Natural killer cell treated with Interleukin-12 subunit alpha and Interleukin-12 subunit beta and Interleukin-15 and Interleukin-18, amount 100 ng/mL, for 72 hours (primary cell): Measurements from ENCODE around the gene KIRREL3. TPM values are rescaled to one million over a fixed set of nuclear protein-coding genes. Genes with fewer than 3 reads are reported as not detected.
A peak's percentile ranks its signal among the peaks of the same experiment; 100 is the strongest.

Experiments used
- ATAC-seq, 2 donors: fragments of 150-1000 bp; cut with Tn5 transposase in 1 of 2; sonication (Bioruptor Pico), chemical (Tn5 transposase) in 1 of 2; 2 replicates each; pipeline ENCODE4 v1.10.0; 2021
- DNase-seq: peaks from one replicate; pipeline ENCODE4 v3.0.0; 2022; ENCODE audit warnings: low spot score
- H3K27ac Mint-ChIP-seq, 2 donors: 1 replicate in 1 of 2; 2 replicates in 1 of 2; pipeline ENCODE4 v1.8.0; 2022; ENCODE audit warnings: mixed read lengths in 2 of 2, mild to moderate bottlenecking in 1 of 2, moderate library complexity in 1 of 2
- H3K27me3 Mint-ChIP-seq, 2 donors: 1 replicate in 1 of 2; 2 replicates in 1 of 2; pipeline ENCODE4 v1.8.0; 2022; ENCODE audit warnings: mixed read lengths in 2 of 2
- H3K36me3 Mint-ChIP-seq: one replicate; pipeline ENCODE4 v1.8.0; 2022; ENCODE audit warnings: mixed read lengths
- H3K4me1 Mint-ChIP-seq, 2 donors: 1 replicate in 1 of 2; 2 replicates in 1 of 2; pipeline ENCODE4 v1.8.0; 2022; ENCODE audit warnings: low read depth in 2 of 2, mixed read lengths in 2 of 2, mild to moderate bottlenecking in 1 of 2
- H3K4me3 Mint-ChIP-seq: one replicate; pipeline ENCODE4 v1.8.0; 2022; ENCODE audit warnings: mixed read lengths
- H3K9me3 Mint-ChIP-seq: 2 replicates; pipeline ENCODE4 v1.8.0; 2022; ENCODE audit warnings: mixed read lengths
- total RNA-seq, 2 donors: library from RNA; stranded (reverse); gene quantifications; one replicate each; pipeline ENCODE4 v1.2.3, GENCODE V29; 2022

Gene KIRREL3
- total RNA-seq, 2 donors from 2014 or later: not detected

DNA sequence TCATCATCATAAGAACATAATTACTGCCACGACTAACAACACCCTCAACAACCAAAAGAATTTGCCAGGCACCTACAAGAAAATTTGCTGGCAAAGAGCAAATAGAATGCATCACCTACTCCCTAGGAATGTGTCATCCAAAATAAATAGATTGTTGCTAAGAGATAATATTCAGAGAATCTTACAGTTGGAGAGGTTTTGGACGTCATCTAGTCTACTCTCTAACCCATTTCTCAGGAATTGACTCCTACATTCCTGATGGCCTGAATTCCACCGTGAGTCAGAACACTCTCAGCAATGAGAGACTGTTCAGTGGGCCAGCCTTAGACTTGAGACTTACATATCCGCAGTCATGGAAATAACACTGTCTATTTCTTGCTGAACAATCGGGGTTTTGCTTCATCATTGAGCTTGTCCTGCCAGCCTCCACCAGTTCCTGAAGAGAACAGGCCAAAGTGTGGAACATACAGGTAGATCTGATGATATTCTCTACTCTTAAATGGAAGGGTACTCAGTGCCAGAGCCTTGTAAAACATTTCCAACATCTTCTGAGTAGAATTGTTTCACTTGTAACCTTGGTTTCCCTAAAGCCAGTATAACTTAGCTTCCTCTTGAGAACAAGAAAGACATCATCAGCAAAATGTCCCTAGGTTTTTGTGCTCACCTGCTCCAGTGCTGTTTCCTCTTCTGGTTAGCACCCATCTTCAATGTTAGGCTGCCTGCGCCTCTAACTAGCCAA, 8.3 kb downstream of the KIRREL3 start:
- Mint-ChIP-seq H3K9me3 (no peaks in the 10 kb centered on the region), H3K27ac (no peak overlapping the region)
- no peak for ATAC-seq

DNA sequence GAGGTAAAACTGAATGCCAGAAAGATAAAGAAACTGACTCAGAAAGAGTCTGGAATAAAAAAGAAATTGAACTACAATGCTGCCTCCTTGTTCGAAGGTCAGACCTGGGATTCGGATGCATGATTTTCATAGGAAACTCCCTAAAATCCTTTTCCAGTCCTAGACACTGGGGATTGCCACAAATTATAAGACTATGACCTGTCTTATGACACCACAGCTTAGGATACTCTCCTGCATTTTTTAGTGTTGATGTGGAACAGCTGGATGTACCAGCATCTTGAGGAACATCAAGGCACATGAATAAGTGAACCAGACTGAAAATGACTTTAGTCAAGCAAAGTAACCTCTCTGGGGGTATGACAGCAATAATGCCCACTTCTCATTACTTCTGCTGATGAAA, 9.0 kb downstream of the KIRREL3 start:
- DNase-seq: no peak
- Mint-ChIP-seq H3K4me1 (peaks cover 0 to 2% of the 10 kb centered on the region in 2 donors), H3K9me3 (no peaks in the 10 kb centered on the region), H3K27ac (no peak overlapping the region), H3K4me3 (no peak overlapping the region), H3K36me3 (no peaks in the 10 kb centered on the region), H3K27me3 (peaks cover 31 to 47% of the 10 kb centered on the region in 2 donors)
- no peak for ATAC-seq

More for the DNA sequence above, 8.3 kb downstream of the KIRREL3 start:
- H3K4me1 Mint-ChIP-seq: peaks cover 0 to 2% of the 10 kb centered on the region in 2 donors
- no peak overlapping the region for H3K4me3 Mint-ChIP-seq
- peaks cover 32 to 53% of the 10 kb centered on the region in 2 donors for H3K27me3 Mint-ChIP-seq
- DNase-seq: no peak
- no peaks in the 10 kb centered on the region for H3K36me3 Mint-ChIP-seq

DNA sequence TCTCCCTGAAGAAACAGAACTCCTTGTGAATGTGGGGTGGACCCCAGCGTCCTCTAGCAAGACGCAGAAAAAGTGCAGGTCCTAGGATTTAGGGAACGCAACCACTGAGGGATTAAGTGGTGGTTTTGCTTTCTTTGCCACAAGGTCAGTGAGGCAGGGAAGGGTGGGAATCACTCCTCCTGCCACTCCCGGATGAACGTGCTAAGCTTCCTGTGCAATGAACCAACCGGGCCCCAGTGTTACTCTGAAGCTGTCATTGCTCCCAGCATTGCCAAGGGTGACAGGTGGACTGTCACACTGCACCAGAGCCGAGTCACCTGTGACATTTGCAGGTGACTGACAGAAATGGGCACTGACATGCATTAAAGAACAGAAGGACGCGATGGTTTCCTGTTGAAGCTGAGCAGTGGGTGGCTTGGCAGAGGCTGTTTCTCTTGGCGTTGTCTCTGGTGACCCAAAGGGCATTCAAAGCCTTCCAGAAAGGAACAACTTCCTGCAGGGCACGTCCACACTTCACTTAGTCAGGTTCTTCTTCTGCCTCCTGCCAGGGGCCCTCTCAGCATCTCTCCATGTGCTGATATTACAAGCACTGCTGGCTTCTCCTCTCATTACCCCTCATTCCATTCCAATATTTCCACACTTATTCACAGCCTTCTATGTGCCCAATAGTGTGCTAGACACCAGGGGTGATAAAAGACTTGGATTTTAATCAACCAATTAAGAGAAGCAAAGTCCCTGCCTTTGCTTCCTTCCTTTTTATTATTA, 9.7 kb downstream of the KIRREL3 start:
- Mint-ChIP-seq H3K4me1 (peaks cover 0 to 2% of the 10 kb centered on the region in 2 donors), H3K36me3 (no peaks in the 10 kb centered on the region), H3K9me3 (no peaks in the 10 kb centered on the region), H3K27me3 (peaks cover 27 to 40% of the 10 kb centered on the region in 2 donors), H3K4me3 (no peak overlapping the region), H3K27ac (no peak overlapping the region)
- DNase-seq: no peak
- no peak for ATAC-seq

DNA sequence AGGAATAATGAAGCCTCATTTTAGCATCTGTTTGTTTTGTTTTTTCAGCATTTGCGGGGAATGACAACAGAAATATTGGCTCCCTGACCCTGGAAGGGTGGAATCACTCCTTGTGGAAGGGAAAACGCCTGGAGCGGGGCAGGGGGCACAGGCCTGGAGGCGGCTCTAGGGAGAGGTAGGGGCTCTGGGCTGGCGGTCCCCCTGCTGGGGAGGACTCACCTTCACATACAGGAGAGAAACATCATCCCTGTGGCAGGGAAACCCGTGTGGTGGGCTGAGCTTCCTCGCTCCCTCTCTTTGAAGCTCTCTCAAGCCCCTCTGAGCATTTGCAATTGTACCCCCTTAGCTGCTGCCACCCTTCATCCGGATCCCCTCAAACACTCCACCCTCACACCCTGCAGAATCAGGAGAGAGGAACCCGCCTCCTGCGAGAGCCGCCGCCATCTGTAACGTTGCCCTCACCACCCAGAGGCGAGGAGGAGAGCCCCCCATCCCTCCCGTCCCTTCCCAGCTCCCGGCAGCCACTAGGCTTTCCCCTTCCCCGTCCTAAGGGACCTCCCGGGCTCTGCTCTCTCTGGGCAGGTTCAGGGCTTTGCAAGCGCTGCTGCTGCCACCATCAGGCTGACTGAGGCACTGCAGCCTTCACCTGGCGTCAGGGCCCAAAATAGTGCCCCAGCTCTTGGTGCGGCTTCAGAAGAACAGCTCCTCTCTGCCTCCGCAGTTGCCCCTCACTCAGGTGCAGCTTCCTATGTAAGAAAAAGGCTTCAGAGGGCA, 10.4 kb downstream of the KIRREL3 start:
- no peak overlapping the region for H3K4me3 Mint-ChIP-seq

DNA sequence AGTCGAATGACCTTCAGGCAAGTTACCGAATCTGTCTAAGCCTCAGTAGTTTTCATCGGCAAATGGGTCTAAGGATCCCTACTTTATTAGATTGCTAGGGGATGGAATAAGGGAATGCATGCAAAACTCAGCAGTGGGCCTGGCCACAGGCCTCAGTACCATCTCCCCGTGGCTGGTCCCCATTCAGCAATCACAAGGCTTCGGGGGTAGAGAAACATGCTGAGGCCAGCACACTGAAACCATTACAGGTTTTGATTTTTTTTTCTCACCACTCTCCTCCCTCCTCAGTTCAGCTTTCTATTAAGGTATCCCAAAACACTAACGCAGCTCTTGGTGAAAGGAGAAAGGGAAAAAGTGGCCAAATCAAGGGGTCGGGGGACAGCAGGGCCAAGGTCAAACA, 11.9 kb downstream of the KIRREL3 start:
- Mint-ChIP-seq H3K27me3 (peaks cover 26 to 37% of the 10 kb centered on the region in 2 donors), H3K9me3 (no peaks in the 10 kb centered on the region), H3K36me3 (no peaks in the 10 kb centered on the region), H3K27ac (no peak overlapping the region), H3K4me1 (peaks cover 0 to 2% of the 10 kb centered on the region in 2 donors), H3K4me3 (no peak overlapping the region)
- DNase-seq (no peak), ATAC-seq (no peak)

More for the DNA sequence above, 10.4 kb downstream of the KIRREL3 start:
- Mint-ChIP-seq H3K9me3 (no peaks in the 10 kb centered on the region), H3K27me3 (peaks cover 27 to 37% of the 10 kb centered on the region in 2 donors), H3K27ac (no peak overlapping the region), H3K4me1 (peaks cover 0 to 2% of the 10 kb centered on the region in 2 donors), H3K36me3 (no peaks in the 10 kb centered on the region)
- DNase-seq: peak; percentile 77
- ATAC-seq: peak; percentile 57 to 77

DNA sequence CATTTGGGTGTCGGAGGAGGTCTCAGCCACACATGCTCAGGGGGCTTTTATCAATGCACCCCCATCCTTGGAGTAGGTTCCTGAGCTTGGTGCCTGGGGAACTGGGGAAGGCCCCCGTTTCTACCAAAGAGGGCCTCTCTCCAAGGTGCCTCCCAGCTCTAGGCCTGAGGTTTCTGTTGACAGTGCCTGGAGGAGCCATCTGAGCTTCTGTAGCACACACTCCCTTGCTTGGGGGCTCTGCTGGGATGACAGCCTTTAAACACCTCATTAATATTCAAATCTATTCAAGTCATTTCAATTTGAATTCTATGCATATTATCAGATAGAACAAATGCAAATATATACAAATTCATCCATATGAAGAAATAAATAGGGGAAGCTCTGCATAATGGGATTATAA, 18.9 kb downstream of the KIRREL3 start:
- Mint-ChIP-seq H3K36me3 (no peaks in the 10 kb centered on the region), H3K4me1 (no peaks in the 10 kb centered on the region)
- no peak for DNase-seq

DNA sequence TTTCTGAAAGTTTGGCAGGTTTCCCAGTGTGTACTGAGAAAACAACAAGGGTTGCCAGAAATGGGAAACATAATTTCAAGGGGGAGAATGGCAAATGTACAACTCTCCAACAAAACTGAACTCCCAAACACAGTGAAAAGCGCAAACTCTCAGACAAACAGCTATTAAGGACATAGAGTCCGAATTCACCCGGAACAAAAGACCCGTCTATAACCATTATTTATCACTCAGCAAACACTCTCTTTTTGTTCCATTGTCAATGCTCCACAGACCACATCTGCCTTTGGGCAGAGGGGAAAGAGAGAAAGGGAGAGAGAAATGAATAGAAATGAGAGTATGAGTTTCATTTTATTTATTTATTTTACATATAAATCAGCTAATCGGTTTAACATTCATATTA, 21.7 kb downstream of the KIRREL3 start:
- no peak for ATAC-seq
- DNase-seq: no peak

More for the DNA sequence above, 18.9 kb downstream of the KIRREL3 start:
- Mint-ChIP-seq H3K9me3 (no peaks in the 10 kb centered on the region), H3K4me3 (no peak overlapping the region), H3K27ac (no peak overlapping the region), H3K27me3 (peaks cover 49 to 54% of the 10 kb centered on the region in 2 donors)
- no peak for ATAC-seq

DNA sequence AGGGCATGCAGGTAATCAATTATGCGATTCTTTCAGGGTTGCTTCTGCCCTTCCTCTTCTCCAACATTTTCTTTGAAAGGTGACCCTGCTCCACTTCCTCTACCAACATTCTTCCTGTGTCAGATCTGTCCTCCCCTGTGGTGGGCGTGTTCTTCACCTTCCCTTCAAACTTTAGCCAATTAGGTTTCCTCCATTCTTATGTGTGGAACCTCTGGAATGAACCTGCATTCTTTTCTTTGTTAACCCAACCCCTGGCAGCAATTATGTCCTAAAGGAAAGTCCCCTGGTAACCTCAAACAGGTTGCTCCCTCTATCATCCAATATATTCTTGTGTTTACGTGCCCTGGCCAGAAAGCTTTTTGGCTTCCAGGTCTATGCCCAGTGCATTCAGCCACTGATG, 22.4 kb downstream of the KIRREL3 start:
- Mint-ChIP-seq H3K4me3 (no peak overlapping the region), H3K27ac (no peak overlapping the region), H3K27me3 (peaks cover 39 to 45% of the 10 kb centered on the region in 2 donors), H3K9me3 (no peaks in the 10 kb centered on the region), H3K36me3 (no peaks in the 10 kb centered on the region), H3K4me1 (no peaks in the 10 kb centered on the region)
- ATAC-seq (no peak), DNase-seq (no peak)

More for the DNA sequence above, 21.7 kb downstream of the KIRREL3 start:
- Mint-ChIP-seq H3K4me1 (no peaks in the 10 kb centered on the region), H3K27me3 (peaks cover 41 to 47% of the 10 kb centered on the region in 2 donors), H3K4me3 (no peak overlapping the region), H3K36me3 (no peaks in the 10 kb centered on the region), H3K9me3 (no peaks in the 10 kb centered on the region), H3K27ac (no peak overlapping the region)

DNA sequence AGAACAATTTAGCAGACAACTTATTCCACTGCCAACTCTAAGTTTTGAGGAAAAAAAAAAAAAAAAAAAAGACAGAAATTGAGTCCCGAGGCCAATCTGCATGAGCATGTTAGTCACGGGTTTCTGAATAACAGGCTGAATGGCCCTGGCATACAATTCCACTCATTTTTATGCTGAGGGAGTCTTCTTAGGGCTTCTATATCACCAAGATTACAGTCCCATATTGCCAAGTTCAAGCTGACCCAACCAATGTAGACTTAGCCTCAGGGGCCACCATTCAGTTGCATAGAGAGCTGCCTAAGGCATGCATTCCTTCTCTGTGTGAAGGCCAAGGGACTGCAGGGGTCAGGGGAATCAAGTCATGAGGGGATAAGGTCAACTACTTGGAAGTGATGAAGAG, 27.5 kb downstream of the KIRREL3 start:
- DNase-seq (no peak), ATAC-seq (no peak)
- H3K9me3 Mint-ChIP-seq: no peaks in the 10 kb centered on the region
- peaks cover 30 to 45% of the 10 kb centered on the region in 2 donors for H3K27me3 Mint-ChIP-seq
- no peak overlapping the region for H3K27ac Mint-ChIP-seq
- no peaks in the 10 kb centered on the region for H3K36me3 Mint-ChIP-seq
- H3K4me1 Mint-ChIP-seq: no peaks in the 10 kb centered on the region
- H3K4me3 Mint-ChIP-seq: no peak overlapping the region

DNA sequence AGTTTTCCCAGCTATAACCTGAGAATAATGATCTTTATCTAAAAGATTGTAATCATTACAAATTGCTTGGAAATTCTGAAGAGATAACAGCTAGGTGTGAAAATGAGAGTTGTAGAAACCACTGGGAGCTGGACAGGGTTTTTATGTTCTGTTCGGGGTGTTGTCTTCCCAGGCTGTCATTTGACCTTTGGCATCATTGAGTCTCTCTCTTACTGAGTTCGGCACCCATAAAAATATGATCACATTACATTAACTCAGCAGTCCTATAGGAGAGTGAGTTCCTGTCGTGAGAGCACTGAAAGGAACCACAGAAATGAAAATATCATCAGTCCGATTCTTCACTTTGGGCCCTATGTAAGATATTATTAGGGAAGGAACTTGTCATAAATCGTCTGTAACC, 29.3 kb downstream of the KIRREL3 start:
- no peak overlapping the region for H3K4me3 Mint-ChIP-seq
- no peaks in the 10 kb centered on the region for H3K36me3 Mint-ChIP-seq
- no peak for ATAC-seq
- H3K9me3 Mint-ChIP-seq: no peaks in the 10 kb centered on the region
- no peaks in the 10 kb centered on the region for H3K4me1 Mint-ChIP-seq
- DNase-seq: no peak
- H3K27ac Mint-ChIP-seq: no peak overlapping the region
- H3K27me3 Mint-ChIP-seq: peaks cover 30 to 45% of the 10 kb centered on the region in 2 donors

DNA sequence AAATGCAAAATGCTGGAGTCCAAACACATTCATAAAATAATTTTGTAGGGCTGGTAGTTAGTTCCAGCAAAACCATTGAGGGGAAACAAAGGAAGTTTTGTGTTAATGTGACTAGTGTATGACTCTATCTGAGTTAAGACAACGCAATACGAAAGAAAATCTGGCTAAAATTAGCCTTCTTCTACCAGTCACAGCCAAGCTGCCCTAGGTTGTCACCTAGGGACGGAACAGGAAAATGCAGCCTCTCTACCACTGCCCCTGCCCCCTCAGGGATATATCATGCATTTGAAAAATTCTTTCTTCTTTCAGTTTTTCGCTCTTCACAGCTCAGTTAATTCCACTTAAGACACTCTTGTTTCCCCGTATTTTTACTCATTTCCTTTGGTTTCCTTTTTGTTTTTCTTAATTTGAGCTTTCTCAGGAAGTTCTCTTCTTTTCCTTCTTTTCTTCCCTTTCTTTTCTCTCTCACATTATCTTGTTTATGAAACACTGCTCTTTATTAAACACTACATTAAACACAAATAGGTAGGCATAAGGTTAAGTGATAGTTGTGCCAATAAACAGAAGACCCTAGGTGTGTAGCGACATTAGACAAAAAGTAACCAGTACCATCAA, 30.6 kb downstream of the KIRREL3 start:
- H3K4me1 Mint-ChIP-seq: no peaks in the 10 kb centered on the region
- H3K27ac Mint-ChIP-seq: no peak overlapping the region
- H3K4me3 Mint-ChIP-seq: no peak overlapping the region
- ATAC-seq (no peak), DNase-seq (no peak)
- no peaks in the 10 kb centered on the region for H3K36me3 Mint-ChIP-seq
- peaks cover 31 to 46% of the 10 kb centered on the region in 2 donors for H3K27me3 Mint-ChIP-seq
- H3K9me3 Mint-ChIP-seq: no peaks in the 10 kb centered on the region

DNA sequence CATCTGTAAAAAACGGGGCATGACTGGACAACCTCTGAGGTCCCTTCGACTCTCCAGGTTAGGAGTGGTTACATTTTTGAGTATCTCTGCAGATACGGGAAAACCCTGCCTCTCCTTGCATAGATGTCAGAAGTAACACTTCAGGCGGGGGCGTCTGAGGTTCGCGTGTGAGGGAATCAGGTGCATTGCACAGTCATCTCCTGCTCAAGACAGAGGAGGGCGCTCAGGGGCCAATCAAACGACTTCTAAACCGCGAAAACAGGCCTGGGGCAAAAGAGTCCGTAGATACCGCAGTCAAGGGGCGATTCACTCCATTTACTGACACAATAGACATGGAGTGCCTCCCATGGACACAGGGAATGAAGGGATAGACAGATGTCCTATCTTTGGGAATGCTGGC, 31.7 kb downstream of the KIRREL3 start:
- Mint-ChIP-seq H3K4me3 (no peak overlapping the region), H3K36me3 (no peaks in the 10 kb centered on the region), H3K4me1 (no peaks in the 10 kb centered on the region), H3K27ac (no peak overlapping the region), H3K27me3 (peaks cover 34 to 56% of the 10 kb centered on the region in 2 donors), H3K9me3 (no peaks in the 10 kb centered on the region)
- no peak for DNase-seq
- peak in 1 of 2 donors; percentile 26 for ATAC-seq

DNA sequence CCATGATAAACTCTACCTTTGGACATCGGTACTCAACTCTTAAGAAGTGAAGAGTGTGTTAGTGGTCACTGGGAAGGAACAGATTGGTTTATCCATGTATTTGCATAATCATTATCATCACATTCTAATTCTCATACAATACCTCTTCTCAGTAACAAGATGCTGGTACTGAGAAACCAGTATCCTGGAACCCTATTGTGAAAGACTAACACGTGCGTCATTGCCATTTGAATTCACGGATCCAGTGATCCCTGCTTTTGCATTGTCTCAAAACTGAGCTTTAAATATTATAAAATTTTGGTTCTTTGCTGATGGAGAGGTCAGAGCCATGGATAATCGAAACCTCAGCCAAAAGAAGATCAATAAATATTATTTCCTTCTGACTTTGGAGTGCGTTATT, 35.2 kb downstream of the KIRREL3 start:
- DNase-seq (no peak), ATAC-seq (no peak)
- H3K27ac Mint-ChIP-seq: no peak overlapping the region
- no peaks in the 10 kb centered on the region for H3K36me3 Mint-ChIP-seq
- H3K27me3 Mint-ChIP-seq: peaks cover 42 to 61% of the 10 kb centered on the region in 2 donors
- H3K4me3 Mint-ChIP-seq: no peak overlapping the region
- no peaks in the 10 kb centered on the region for H3K4me1 Mint-ChIP-seq
- H3K9me3 Mint-ChIP-seq: no peaks in the 10 kb centered on the region
